GM13976 (cell line): Measurements from ENCODE around the gene YARS1.

Experiments used
- DNase-seq: peaks from one replicate; pipeline ENCODE4 v3.0.0; 2012; ENCODE audit warnings: low spot score
- CTCF ChIP-seq: IDR thresholded peaks from 2 replicates; pipeline ENCODE4 v1.5.1; 2012; ENCODE audit warnings: borderline replicate concordance, mild to moderate bottlenecking; ENCODE audit not compliant: insufficient read depth; ENCODE audit errors: extremely low read depth, missing control alignments, control extremely low read depth
- in situ Hi-C: fragments of 300-500 bp; cut with MboI; formaldehyde crosslinking; loops from one replicate; pipeline ENCODE4 v1.12.0; 2022; ENCODE audit warnings: low sequenced_read_pairs, mixed read lengths, inconsistent platforms; ENCODE audit not compliant: unreplicated experiment

YARS1 gene

GRCh38 chr1:32773764-32774463 is 43.2 kb downstream of the YARS1 start:
- no peak for DNase-seq
- in situ Hi-C loops = no loop called here
- no peak for TF ChIP-seq CTCF

- TF ChIP-seq CTCF = peak; percentile 94
- peak; percentile 89 for DNase-seq
- in situ Hi-C loops = no loop called here
Measured at GRCh38 chr1:32773018-32773763, 44.0 kb downstream of the YARS1 start.

- in situ Hi-C loops = no loop called here
- no peak for DNase-seq
- TF ChIP-seq CTCF = no peak
Measured at GRCh38 chr1:32772281-32773017, 44.7 kb downstream of the YARS1 start.

GRCh38 chr1:32771561-32772280 is 45.4 kb downstream of the YARS1 start:
- no peak for TF ChIP-seq CTCF
- in situ Hi-C loops = no loop called here
- no peak for DNase-seq

- in situ Hi-C loops = no loop called here
- TF ChIP-seq CTCF = no peak
- DNase-seq = no peak
Measured at GRCh38 chr1:32770741-32771548, 46.2 kb downstream of the YARS1 start.
